ENCODE data around the gene ADCY10. TPM values are rescaled to one million over a fixed set of nuclear protein-coding genes. Genes with fewer than 3 reads are reported as not detected.

The ADCY10 gene
- total RNA-seq, 1 donor from 2014 or later: not detected

GRCh38 chr1:167922611-167923074 lies 8.7 kb upstream of the ADCY10 start:
- intact Hi-C loops (cut with DNase I): no loop called here
- Histone ChIP-seq H3K4me3 (no peak overlapping the region), H3K36me3 (no peaks in the 10 kb centered on the region), H3K27ac (no peak overlapping the region), H3K27me3 (no peaks in the 10 kb centered on the region), H3K4me1 (peaks cover 4% of the 10 kb centered on the region), H3K9me3 (no peaks in the 10 kb centered on the region)
- no peak for DNase-seq (ENCODE audit: extremely low spot score in 2 of 2)
- TF ChIP-seq POLR2A (IDR thresholded peaks at IDR 0.05) (no peak), POLR2AphosphoS5 (IDR thresholded peaks at IDR 0.05; ENCODE audit: insufficient read depth in 1 of 2, low read depth in 1 of 2) (no peak), CTCF (IDR thresholded peaks at IDR 0.05) (no peak)

GRCh38 chr1:167922023-167922422 lies 8.1 kb upstream of the ADCY10 start:
- H3K27me3 ChIP-seq: no peaks in the 10 kb centered on the region
- H3K9me3 ChIP-seq: no peaks in the 10 kb centered on the region
- H3K36me3 ChIP-seq: no peaks in the 10 kb centered on the region
- H3K27ac ChIP-seq: no peak overlapping the region
- TF ChIP-seq CTCF (IDR thresholded peaks at IDR 0.05): no peak
- no peak for TF ChIP-seq POLR2A (IDR thresholded peaks at IDR 0.05)
- no peak for TF ChIP-seq POLR2AphosphoS5 (IDR thresholded peaks at IDR 0.05; ENCODE audit: insufficient read depth in 1 of 2, low read depth in 1 of 2)
- peaks cover 3% of the 10 kb centered on the region for H3K4me1 ChIP-seq
- intact Hi-C loops (cut with DNase I): no loop called here
- H3K4me3 ChIP-seq: no peak overlapping the region
- no peak for DNase-seq (ENCODE audit: extremely low spot score in 2 of 2)

- Histone ChIP-seq H3K27me3 (no peaks in the 10 kb centered on the region), H3K36me3 (no peaks in the 10 kb centered on the region), H3K4me1 (no peaks in the 10 kb centered on the region), H3K27ac (no peak overlapping the region), H3K4me3 (no peak overlapping the region), H3K9me3 (no peaks in the 10 kb centered on the region)
- TF ChIP-seq POLR2A (IDR thresholded peaks at IDR 0.05): no peak
- no peak for TF ChIP-seq CTCF (IDR thresholded peaks at IDR 0.05)
- no peak for TF ChIP-seq POLR2AphosphoS5 (IDR thresholded peaks at IDR 0.05; ENCODE audit: insufficient read depth in 1 of 2, low read depth in 1 of 2)
- no peak for DNase-seq (ENCODE audit: extremely low spot score in 2 of 2)
- intact Hi-C loops (cut with DNase I): no loop called here
Measured at GRCh38 chr1:167916766-167917511, 3.0 kb upstream of the ADCY10 start.

- H3K27me3 ChIP-seq: no peaks in the 10 kb centered on the region
- H3K36me3 ChIP-seq: no peaks in the 10 kb centered on the region
- TF ChIP-seq CTCF (IDR thresholded peaks at IDR 0.05): no peak
- TF ChIP-seq POLR2AphosphoS5 (IDR thresholded peaks at IDR 0.05; ENCODE audit: insufficient read depth in 1 of 2, low read depth in 1 of 2): no peak
- no peak for TF ChIP-seq POLR2A (IDR thresholded peaks at IDR 0.05)
- H3K9me3 ChIP-seq: no peaks in the 10 kb centered on the region
- H3K4me3 ChIP-seq: no peak overlapping the region
- no peak for DNase-seq (ENCODE audit: extremely low spot score in 2 of 2)
- intact Hi-C loops (cut with DNase I): no loop called here
- H3K27ac ChIP-seq: no peak overlapping the region
- no peaks in the 10 kb centered on the region for H3K4me1 ChIP-seq
Measured at GRCh38 chr1:167915569-167915968, 1.6 kb upstream of the ADCY10 start.

- no peaks in the 10 kb centered on the region for H3K27me3 ChIP-seq
- intact Hi-C loops (cut with DNase I): no loop called here
- TF ChIP-seq POLR2AphosphoS5 (IDR thresholded peaks at IDR 0.05; ENCODE audit: insufficient read depth in 1 of 2, low read depth in 1 of 2): no peak
- TF ChIP-seq POLR2A (IDR thresholded peaks at IDR 0.05): no peak
- no peak for TF ChIP-seq CTCF (IDR thresholded peaks at IDR 0.05)
- no peaks in the 10 kb centered on the region for H3K4me1 ChIP-seq
- H3K27ac ChIP-seq: no peak overlapping the region
- H3K4me3 ChIP-seq: no peak overlapping the region
- H3K36me3 ChIP-seq: no peaks in the 10 kb centered on the region
- no peaks in the 10 kb centered on the region for H3K9me3 ChIP-seq
- DNase-seq (ENCODE audit: extremely low spot score in 2 of 2): no peak
Measured at GRCh38 chr1:167912294-167912693, 1.6 kb downstream of the ADCY10 start.

All from vagina (tissue), 2 donors.